ENCODE results near the gene OSGIN1. TPM values are rescaled to one million over a fixed set of nuclear protein-coding genes. Genes with fewer than 3 reads are reported as not detected.

The OSGIN1 gene
- total and polyA plus RNA-seq, 2 of the 8 experiments (the other 6 are each of a cell fraction or from before 2014, with no cell fraction given) = 0.58 to 0.76 TPM

DNA sequence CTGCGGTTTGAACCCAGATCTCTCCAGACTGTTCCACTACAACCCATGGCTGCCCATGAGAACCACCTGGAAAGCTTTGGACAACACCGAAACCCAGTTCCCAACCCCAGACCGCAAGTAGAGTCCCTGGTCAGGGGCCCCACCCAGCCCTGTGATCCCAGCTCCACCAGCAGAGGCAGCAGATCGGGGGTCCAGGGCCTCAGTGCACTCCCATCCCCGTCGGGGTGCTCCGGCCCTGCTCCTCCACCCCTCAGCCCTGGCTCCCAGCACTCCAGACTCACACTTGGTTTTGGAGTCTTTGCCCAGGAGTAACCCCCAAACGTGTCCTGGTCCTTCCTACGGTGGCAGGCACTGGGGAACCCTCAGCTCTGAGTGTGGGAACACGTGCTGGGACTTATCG lies 20.7 kb upstream of the OSGIN1 start:
- DNase-seq (ENCODE audit: low read depth in 1 of 2, low spot score in 2 of 2) (no peak), FAIRE-seq (no peak)
- no peaks in the 10 kb centered on the region for H4K20me1 ChIP-seq (replicated peaks in 1 of 2; ENCODE audit: control insufficient read depth in 1 of 2, insufficient read depth in 2 of 2, low read length in 2 of 2)
- H2AK5ac ChIP-seq (ENCODE audit: low read depth, low read length) = no peak overlapping the region
- no peak overlapping the region for H4K5ac ChIP-seq (ENCODE audit: insufficient read length, low read depth, low read length)
- no peak overlapping the region for H2BK5ac ChIP-seq (ENCODE audit: low read depth, low read length)
- ChIA-PET CTCF (ENCODE audit: partially characterized antibody) (interaction anchor here (0.8 to 1.6 kb wide), 4 partner anchors 19 to 112 kb away, joined by 3 to 6 read pairs (median 3); no protein-coding TSS in a partner anchor), POLR2A (ENCODE audit: partially characterized antibody) (interaction anchor here (0.7 to 1.5 kb wide), 3 partner anchors 10 to 105 kb away, joined by 3 read pairs; no protein-coding TSS in a partner anchor)
- H2AFZ ChIP-seq (ENCODE audit: low read length) = no peak overlapping the region
- no peak overlapping the region for H3K4me2 ChIP-seq (ENCODE audit: insufficient read depth in 1 of 2, low read depth in 2 of 2, low read length in 2 of 2)
- peaks cover 0 to 3% (median 0%) of the 10 kb centered on the region in 4 experiments; a peak in 3 of 7 replicates for H3K4me1 ChIP-seq (replicated peaks in 1 of 4; ENCODE audit: control insufficient read depth in 3 of 4, insufficient read depth in 4 of 4, low read length in 3 of 4)
- H3K9me3 ChIP-seq (ENCODE audit: insufficient read depth in 2 of 2, low read depth in 1 of 2, low read length in 1 of 2) = no peaks in the 10 kb centered on the region
- no peak overlapping the region for H4K8ac ChIP-seq (ENCODE audit: extremely low read depth, insufficient read depth, low read length)
- no peak overlapping the region for H3K4ac ChIP-seq (replicated peaks; ENCODE audit: insufficient read length, low read depth, low read length)
- H3K79me2 ChIP-seq (ENCODE audit: control insufficient read depth in 1 of 2, insufficient read depth in 2 of 2, low read length in 2 of 2) = no peaks in the 10 kb centered on the region
- H2BK12ac ChIP-seq (ENCODE audit: low read depth, low read length) = 0 out of 2 replicates have a peak overlapping the region, but pooled peaks have one; percentile 39
- H4K91ac ChIP-seq (replicated peaks; ENCODE audit: insufficient read length, low read length) = no peak overlapping the region
- H3K18ac ChIP-seq (ENCODE audit: extremely low read depth, low read length) = no peak overlapping the region
- no peaks in the 10 kb centered on the region for H3K23me2 ChIP-seq (ENCODE audit: low read depth, low read length)
- no peak overlapping the region for H3K14ac ChIP-seq (ENCODE audit: insufficient read length)
- H3K9ac ChIP-seq (replicated peaks in 1 of 4; ENCODE audit: extremely low read depth in 1 of 4, low read depth in 3 of 4, low read length in 3 of 4) = no peak overlapping the region
- H2BK120ac ChIP-seq (replicated peaks; ENCODE audit: low read depth, low read length) = no peak overlapping the region
- no peak overlapping the region for H2BK20ac ChIP-seq (ENCODE audit: low read length)
- H3K27ac ChIP-seq (ENCODE audit: low read depth, low read length) = no peak overlapping the region
- no peak overlapping the region for H3K23ac ChIP-seq (ENCODE audit: insufficient read length)
- H3K27me3 ChIP-seq (replicated peaks in 1 of 4; ENCODE audit: control insufficient read depth in 3 of 4, extremely low read depth in 1 of 4, insufficient read depth in 3 of 4, low read length in 3 of 4) = no peaks in the 10 kb centered on the region; a peak in 1 of 7 replicates
- TF ChIP-seq, protein P1, sequence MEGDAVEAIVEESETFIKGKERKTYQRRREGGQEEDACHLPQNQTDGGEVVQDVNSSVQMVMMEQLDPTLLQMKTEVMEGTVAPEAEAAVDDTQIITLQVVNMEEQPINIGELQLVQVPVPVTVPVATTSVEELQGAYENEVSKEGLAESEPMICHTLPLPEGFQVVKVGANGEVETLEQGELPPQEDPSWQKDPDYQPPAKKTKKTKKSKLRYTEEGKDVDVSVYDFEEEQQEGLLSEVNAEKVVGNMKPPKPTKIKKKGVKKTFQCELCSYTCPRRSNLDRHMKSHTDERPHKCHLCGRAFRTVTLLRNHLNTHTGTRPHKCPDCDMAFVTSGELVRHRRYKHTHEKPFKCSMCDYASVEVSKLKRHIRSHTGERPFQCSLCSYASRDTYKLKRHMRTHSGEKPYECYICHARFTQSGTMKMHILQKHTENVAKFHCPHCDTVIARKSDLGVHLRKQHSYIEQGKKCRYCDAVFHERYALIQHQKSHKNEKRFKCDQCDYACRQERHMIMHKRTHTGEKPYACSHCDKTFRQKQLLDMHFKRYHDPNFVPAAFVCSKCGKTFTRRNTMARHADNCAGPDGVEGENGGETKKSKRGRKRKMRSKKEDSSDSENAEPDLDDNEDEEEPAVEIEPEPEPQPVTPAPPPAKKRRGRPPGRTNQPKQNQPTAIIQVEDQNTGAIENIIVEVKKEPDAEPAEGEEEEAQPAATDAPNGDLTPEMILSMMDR (IDR thresholded peaks at IDR 0.05; ENCODE audit: control extremely low read depth in 1 of 3, insufficient read depth in 1 of 3, low read depth in 1 of 3, low read length in 3 of 3) = peak in 2 of 3 experiments; percentile 6 to 9; a peak in 2 of 4 replicates
- TF ChIP-seq BRCA1 (IDR thresholded peaks at IDR 0.05; ENCODE audit: low read depth, low read length) = no peak
- no peaks in the 10 kb centered on the region for H3K79me1 ChIP-seq (ENCODE audit: low read depth, low read length)
- H3K4me3 ChIP-seq (ENCODE audit: extremely low read depth in 1 of 4, insufficient read depth in 2 of 4, low read depth in 3 of 4, low read length in 4 of 4) = no peak overlapping the region
- no peaks in the 10 kb centered on the region for H3K36me3 ChIP-seq (ENCODE audit: control insufficient read depth in 2 of 4, insufficient read depth in 4 of 4, low read length in 3 of 4)
- WGBS, 2 experiments (ENCODE audit: extremely low coverage in 1 of 2, insufficient coverage in 1 of 2, insufficient read length in 1 of 2, insufficient replicate concordance in 2 of 2, low coverage in 1 of 2, low lambda C conversion rate in 2 of 2, missing lambda C conversion rate in 1 of 2) = 95% methylated on average over 11 of the region's 11 CpGs; no CpG with 5 or more reads in 1 of the 2 experiments
- no peak overlapping the region for H3K56ac ChIP-seq (replicated peaks; ENCODE audit: insufficient read length, low read depth, low read length)
- H2BK15ac ChIP-seq (ENCODE audit: low read length) = no peak overlapping the region

Measured in H1 (cell line).